NT2/D1 (cell line): ENCODE measurements around the gene PLEKHF1.

Experiments
- SUZ12 ChIP-seq: IDR thresholded peaks from 2 replicates; pipeline ENCODE4 v1.6.1; 2011; ENCODE audit not compliant: insufficient read length, insufficient read depth; ENCODE audit errors: extremely low read depth
- YY1 ChIP-seq: IDR thresholded peaks from 2 replicates; pipeline ENCODE4 v1.6.1; 2011; ENCODE audit not compliant: insufficient read length, insufficient read depth
- ZNF274 ChIP-seq: IDR thresholded peaks from 2 replicates; pipeline ENCODE4 v1.6.1; 2011; ENCODE audit warnings: mild to moderate bottlenecking, low read depth, low read length

- no peak for TF ChIP-seq YY1
- no peak for TF ChIP-seq SUZ12
- no peak for TF ChIP-seq ZNF274
These were observed 34.6 kb downstream of the PLEKHF1 start for GRCh38 chr19:29699861-29700260.
